ENCODE data around the gene NTM. TPM values are rescaled to one million over a fixed set of nuclear protein-coding genes. Genes with fewer than 3 reads are reported as not detected.

The NTM gene
- total and polyA plus RNA-seq, 12 donors = 0.26 to 11.5 (median 4.0) TPM

- Histone ChIP-seq H3K4me1 (replicated peaks in 1 of 2) (no peaks in the 10 kb centered on the region), H3K9me3 (replicated peaks in 1 of 3) (no peaks in the 10 kb centered on the region), H3K27ac (no peak overlapping the region), H3K27me3 (no peaks in the 10 kb centered on the region), H3K36me3 (replicated peaks in 1 of 2) (no peaks in the 10 kb centered on the region), H3K4me3 (no peak overlapping the region)
- TF ChIP-seq POLR2A (IDR thresholded peaks at IDR 0.05) = no peak
- TF ChIP-seq, protein P1, sequence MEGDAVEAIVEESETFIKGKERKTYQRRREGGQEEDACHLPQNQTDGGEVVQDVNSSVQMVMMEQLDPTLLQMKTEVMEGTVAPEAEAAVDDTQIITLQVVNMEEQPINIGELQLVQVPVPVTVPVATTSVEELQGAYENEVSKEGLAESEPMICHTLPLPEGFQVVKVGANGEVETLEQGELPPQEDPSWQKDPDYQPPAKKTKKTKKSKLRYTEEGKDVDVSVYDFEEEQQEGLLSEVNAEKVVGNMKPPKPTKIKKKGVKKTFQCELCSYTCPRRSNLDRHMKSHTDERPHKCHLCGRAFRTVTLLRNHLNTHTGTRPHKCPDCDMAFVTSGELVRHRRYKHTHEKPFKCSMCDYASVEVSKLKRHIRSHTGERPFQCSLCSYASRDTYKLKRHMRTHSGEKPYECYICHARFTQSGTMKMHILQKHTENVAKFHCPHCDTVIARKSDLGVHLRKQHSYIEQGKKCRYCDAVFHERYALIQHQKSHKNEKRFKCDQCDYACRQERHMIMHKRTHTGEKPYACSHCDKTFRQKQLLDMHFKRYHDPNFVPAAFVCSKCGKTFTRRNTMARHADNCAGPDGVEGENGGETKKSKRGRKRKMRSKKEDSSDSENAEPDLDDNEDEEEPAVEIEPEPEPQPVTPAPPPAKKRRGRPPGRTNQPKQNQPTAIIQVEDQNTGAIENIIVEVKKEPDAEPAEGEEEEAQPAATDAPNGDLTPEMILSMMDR (IDR thresholded peaks at IDR 0.05) = no peak
- 83 to 89% (median 84%) methylated on average over 6 of the region's 6 CpGs for WGBS, 4 donors
- intact Hi-C loops (cut with DNase I) = no loop called here
- DNase-seq = no peak
These were observed 512.9 kb downstream of the NTM start for GRCh38 chr11:131883332-131883731.

- H3K27me3 ChIP-seq = no peaks in the 10 kb centered on the region
- intact Hi-C loops (cut with DNase I) = no loop called here
- TF ChIP-seq, protein P1 (IDR thresholded peaks at IDR 0.05) = no peak
- no peak for TF ChIP-seq POLR2A (IDR thresholded peaks at IDR 0.05)
- no peak for DNase-seq
- H3K36me3 ChIP-seq (replicated peaks in 1 of 2) = no peaks in the 10 kb centered on the region
- no peaks in the 10 kb centered on the region for H3K9me3 ChIP-seq (replicated peaks in 1 of 3)
- no peak overlapping the region for H3K27ac ChIP-seq
- no peaks in the 10 kb centered on the region for H3K4me1 ChIP-seq (replicated peaks in 1 of 2)
- H3K4me3 ChIP-seq = no peak overlapping the region
- WGBS, 4 donors = 71 to 76% (median 75%) methylated on average over 8 of the region's 8 CpGs
These were observed 514.2 kb downstream of the NTM start for GRCh38 chr11:131884461-131885073.

- Histone ChIP-seq H3K4me1 (replicated peaks in 1 of 2) (no peaks in the 10 kb centered on the region), H3K27ac (no peak overlapping the region), H3K27me3 (no peaks in the 10 kb centered on the region), H3K36me3 (replicated peaks in 1 of 2) (no peaks in the 10 kb centered on the region), H3K9me3 (replicated peaks in 1 of 3) (no peaks in the 10 kb centered on the region), H3K4me3 (no peak overlapping the region)
- TF ChIP-seq POLR2A (IDR thresholded peaks at IDR 0.05) = no peak
- TF ChIP-seq, protein P1 (IDR thresholded peaks at IDR 0.05) = no peak
- DNase-seq = no peak
- 79 to 89% (median 83%) methylated on average over 7 of the region's 7 CpGs for WGBS, 4 donors
- intact Hi-C loops (cut with DNase I) = no loop called here
These were observed 515.0 kb downstream of the NTM start for GRCh38 chr11:131885431-131885830.

- no peak for DNase-seq
- Histone ChIP-seq H3K27ac (no peak overlapping the region), H3K4me1 (replicated peaks in 1 of 2) (no peaks in the 10 kb centered on the region), H3K4me3 (no peak overlapping the region), H3K27me3 (no peaks in the 10 kb centered on the region), H3K36me3 (replicated peaks in 1 of 2) (no peaks in the 10 kb centered on the region), H3K9me3 (replicated peaks in 1 of 3) (no peaks in the 10 kb centered on the region)
- intact Hi-C loops (cut with DNase I) = no loop called here
- 67 to 92% (median 88%) methylated on average over 3 of the region's 3 CpGs for WGBS, 4 donors
- no peak for TF ChIP-seq POLR2A (IDR thresholded peaks at IDR 0.05)
- TF ChIP-seq, protein P1 (IDR thresholded peaks at IDR 0.05) = no peak
These were observed 515.8 kb downstream of the NTM start for GRCh38 chr11:131886201-131886600.

All from adrenal gland (tissue), 12 donors.